CD4-positive, alpha-beta T cell treated with Interferon alpha-2 for 1 hour (primary cell): Measurements from ENCODE around the gene ATP6V0C.
"Not testable (repeated sequence)": the region's sequence is repeated elsewhere in the genome, so short reads cannot be mapped to it uniquely, and the experiment has no call there.

Experiments used
- DNase-seq, 2 donors: peaks; one replicate each; pipeline ENCODE4 v3.0.0-alpha.2; 2020 to 2022

ATP6V0C gene

GRCh38 chr16:2475413-2476344, 38.1 kb upstream of the ATP6V0C start:
- peak in 1 of 2 donors; percentile 38 for DNase-seq

- DNase-seq = no peak
These were observed 37.4 kb upstream of the ATP6V0C start for GRCh38 chr16:2476345-2476720.

GRCh38 chr16:2476741-2477140, 37.0 kb upstream of the ATP6V0C start:
- no peak for DNase-seq

- no peak for DNase-seq
These were observed 36.4 kb upstream of the ATP6V0C start for GRCh38 chr16:2477327-2477726.

DNA sequence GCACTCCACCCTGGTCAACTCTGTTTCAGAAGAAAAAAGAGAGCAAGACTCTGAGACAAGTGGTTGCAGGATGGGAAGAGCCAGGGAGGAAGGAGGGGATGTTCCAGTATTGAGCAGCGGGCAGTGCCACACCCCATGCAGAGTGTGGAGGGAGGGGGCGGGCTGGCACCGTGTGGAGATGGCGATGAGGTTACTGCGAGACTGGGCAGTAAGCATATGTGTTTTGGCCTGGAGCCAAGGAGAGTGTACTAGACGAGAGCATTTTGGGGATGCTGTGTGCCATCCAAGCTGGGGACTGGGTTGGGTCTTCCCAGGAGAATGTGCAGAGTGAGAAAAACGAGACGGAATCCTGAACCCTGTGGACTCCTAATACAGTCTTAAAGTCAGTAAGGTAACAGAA, 35.5 kb upstream of the ATP6V0C start:
- DNase-seq = no peak

GRCh38 chr16:2479996-2480395, 33.8 kb upstream of the ATP6V0C start:
- not testable (repeated sequence) for DNase-seq

DNA sequence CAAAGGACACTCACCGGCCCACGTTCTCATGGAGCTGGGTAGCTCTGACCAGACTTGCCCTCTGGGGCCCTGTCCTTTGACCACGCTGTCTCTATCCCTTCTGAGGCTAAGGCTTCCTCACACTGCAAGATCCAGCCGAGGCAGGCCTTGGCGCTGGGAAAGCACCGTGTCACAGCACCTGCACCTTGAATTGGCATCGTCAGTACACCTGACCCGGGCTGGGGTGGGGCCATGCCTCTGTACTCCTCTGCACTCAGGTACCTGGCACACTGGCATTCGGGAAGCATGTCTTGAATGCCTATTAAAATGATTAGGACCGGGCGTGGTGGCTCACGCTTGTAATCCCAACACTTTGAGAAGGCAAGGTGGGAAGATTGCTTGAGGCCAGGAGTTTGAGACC, 32.8 kb upstream of the ATP6V0C start:
- no peak for DNase-seq

DNA sequence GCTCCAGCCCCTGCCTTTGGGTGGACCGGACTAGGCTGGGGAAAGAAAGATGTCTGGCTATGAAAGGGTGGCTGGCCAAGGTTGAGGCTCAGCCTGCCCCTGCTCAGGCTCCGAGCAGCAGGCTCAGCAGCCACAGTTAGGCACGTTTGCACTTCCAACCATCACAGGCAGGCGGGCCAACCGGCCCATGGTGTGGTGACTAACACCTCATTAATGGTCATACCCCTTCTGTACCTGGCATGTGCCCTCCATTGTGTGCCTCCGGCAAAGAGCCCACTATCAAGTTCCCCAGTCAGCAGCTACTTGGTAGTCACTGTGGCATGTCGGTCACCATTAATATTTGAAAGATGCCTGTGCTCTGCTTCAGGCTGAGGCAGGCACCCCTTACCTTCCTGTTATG, 32.1 kb upstream of the ATP6V0C start:
- no peak for DNase-seq

GRCh38 chr16:2482249-2482648, 31.5 kb upstream of the ATP6V0C start:
- no peak for DNase-seq

GRCh38 chr16:2482708-2483534, 30.8 kb upstream of the ATP6V0C start:
- DNase-seq = no peak

DNA sequence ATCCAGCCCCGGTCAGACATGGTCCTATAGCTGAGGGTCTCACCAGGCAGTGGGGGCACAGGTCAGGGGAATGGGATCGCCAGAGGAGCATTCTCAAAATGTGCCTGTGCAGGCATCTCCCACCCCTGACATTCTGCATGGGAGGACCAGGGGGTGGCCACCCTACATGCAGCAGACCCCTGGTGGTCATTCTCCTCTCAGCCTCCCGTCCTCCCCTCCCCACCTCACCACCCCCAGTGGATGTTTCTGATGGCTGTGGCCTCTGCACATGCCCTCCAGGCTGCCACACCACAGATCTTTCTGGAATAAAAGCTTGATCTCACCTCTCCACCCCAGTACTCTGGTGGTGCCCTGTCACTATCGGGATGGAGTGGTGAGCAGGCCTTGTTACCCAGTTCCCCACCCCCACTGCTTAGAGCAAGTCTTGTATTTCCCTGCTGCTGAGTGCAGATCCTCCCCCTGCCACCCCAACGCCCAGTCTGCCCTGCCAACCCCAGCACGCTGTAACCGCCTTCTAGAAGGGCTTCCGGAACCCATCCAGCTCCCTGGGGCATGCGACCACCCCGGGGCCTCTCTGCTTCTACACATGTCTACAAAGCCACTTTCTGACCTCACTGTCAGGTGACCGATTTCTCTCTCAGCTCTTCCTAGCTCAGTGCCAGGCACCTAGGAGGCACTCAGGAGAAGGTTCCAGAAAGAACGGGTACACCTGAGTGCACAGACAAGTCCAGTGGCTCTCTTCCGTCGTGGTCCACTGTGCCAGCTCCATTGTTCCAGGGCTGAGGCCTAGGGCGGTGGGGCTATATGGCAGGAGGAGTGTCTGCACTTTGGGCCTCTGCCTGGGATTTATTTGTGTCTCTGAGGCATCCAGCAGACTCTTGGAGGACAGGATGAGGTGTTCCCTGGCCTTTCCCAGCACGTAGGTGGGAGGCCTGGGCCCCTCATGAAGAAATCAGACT, 29.5 kb upstream of the ATP6V0C start:
- DNase-seq = no peak

- no peak for DNase-seq
These were observed 28.7 kb upstream of the ATP6V0C start for GRCh38 chr16:2484898-2485508.

DNA sequence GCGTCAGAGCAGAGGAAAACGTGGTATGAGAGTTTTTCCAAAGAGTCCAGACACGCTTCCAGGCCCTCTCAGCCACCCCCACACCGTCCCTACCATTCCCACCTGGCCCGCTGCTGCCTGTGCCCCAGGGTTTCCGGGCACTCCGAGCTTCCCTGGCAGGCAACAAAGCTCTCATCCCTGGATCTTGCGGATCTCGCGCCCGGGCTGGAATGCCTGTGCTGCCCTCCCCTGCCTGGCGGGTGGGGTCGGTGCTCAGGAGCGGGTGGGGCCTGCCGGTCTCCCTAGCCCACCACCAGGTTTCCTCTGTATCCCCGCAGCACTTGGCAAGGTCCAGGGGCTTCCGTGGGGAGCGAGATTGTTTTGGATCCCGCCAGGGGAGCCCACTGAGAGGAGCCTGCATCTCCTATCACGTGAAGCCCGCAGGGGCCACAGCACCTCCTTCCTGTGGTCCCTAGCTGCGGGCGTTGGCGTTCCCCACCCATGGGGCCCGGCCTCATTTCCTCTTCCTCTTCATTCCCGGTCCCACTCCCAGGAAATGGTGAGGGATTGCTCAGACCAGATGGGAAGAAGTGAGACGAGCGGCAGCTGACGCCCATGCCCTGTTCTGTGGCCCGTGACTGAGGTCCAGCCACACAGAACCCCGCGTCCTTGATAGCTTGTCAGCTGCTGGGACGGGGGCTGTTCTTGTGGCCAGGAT, 27.8 kb upstream of the ATP6V0C start:
- no peak for DNase-seq

DNA sequence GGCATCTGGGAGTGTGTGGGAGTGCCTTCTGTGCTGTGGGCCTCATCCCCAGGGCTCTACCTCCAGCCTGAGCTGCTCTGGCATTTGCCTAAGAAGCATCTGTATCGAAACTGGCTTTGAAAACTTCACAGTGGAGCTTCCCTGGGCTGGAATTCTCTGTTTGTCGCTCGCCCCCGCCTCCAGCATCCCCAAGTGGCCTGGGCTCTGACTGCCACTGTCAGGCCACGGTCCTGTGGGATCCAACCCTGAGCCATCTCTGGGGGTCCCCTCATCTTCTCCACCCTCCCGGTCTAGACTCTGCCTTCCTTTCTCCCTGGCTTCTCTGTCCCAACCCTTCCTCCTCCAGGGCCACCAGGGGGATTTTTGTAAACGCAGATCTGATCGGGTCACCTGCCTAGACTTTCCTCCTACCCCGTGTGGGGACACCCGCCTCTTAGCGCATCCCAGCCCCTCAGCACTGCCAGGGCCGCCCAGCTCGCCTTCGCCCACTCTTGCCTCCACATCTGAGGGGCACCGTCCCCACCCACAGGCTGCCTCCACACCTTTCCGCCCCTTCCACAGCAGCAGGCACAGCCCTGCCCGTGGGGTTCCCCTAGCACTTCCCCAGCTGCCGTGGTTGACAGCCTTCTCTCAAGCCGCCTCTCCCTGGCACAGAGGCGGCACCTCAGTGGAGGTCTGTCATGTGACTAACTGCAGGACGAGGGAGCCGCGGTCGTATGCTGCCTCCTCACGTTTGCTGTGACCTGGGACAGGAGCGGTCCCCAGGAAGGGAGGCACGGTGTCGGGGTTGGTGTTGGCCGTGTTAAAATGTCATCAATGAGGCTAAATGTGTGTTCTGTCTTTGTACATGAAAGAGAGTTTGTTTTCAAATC, 26.9 kb upstream of the ATP6V0C start:
- peak; percentile 87 to 88 for DNase-seq

- no peak for DNase-seq
These were observed 26.3 kb upstream of the ATP6V0C start for GRCh38 chr16:2487517-2487842.

DNA sequence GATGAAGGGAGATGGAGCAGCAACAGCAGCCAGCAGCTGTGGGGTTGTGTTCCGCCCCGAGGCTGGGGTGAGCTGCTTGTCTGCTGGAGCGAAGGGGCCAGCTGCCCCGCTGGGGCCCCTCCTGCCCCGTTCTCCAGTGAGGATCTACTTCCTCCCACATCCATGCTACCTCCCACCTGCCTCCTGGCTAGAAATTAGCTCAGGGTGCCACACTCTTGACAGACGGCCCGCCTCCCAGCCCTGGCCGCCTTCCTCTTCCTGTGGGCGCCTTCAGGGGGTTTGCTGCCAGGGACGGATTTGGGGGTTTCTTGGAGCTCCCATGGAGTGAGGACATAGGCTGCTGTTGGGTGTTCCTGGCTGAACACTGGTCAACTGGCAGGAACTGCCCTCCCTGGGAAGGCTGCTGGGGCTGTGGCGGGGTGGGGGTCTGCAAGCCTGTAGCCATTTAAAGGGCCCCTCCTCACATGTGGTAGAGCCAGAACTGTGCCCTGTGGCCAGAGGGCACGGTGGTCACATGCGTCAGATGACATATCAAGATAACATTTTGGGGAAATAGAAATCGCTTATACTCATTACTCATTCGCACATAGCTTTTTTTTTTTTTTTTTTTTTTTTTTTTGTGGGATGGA, 25.7 kb upstream of the ATP6V0C start:
- DNase-seq = no peak

GRCh38 chr16:2489581-2489980, 24.2 kb upstream of the ATP6V0C start:
- no peak for DNase-seq

DNA sequence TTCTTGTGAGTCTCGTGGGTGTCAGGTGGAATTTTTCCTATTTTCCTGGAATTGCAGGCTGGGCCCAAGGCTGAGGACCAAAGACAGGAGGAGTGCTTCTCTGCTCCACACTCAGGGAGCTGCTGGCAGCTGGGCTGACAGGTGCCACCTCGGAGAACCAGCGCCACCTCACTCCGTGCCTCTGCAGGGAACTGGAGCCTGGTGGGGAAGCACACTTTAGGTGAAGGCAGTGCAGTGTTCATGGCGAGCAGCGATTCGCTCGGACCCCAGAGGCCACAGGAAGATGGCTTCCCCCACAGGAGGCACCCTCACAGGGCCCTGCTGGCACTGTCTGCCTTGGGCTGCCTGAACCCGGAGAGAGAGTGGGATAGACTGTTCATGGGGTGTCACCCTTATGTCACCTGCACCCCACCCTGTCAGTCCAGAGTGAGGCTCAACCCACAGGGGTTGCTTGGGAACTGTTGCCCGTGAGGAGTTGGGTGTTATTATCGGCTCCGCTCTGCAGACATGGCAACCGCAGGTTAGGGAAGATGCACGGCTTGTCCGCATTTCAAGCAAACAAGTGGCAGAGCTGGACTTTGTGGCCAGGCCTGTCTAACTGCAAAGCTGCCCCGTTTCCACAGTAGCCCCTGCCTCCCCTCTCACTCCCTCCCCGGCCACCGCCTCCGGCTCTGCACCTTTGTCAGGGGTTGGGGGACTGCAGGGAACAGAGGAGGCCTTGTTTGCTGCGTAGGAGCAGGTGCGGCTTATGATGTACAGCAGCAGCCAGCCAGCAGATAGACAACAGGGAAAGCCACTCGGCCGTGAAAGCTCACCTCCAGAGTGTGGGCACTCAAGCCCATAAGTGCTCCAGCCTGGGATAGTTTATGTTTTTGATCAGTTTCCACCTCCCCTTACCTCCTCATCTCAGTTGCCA, 23.3 kb upstream of the ATP6V0C start:
- no peak for DNase-seq

GRCh38 chr16:2492292-2492691, 21.5 kb upstream of the ATP6V0C start:
- DNase-seq = no peak
